Renal cortex interstitium (tissue), 15 donors: ENCODE data around the gene MOCS3. TPM values are rescaled to one million over a fixed set of nuclear protein-coding genes. Genes with fewer than 3 reads are reported as not detected.

Experiments
- DNase-seq, 11 donors: peaks; one replicate each; pipeline ENCODE4 v3.0.0-alpha.2; 2013; ENCODE audit warnings: low read depth in 9 of 11, low spot score in 4 of 11; ENCODE audit errors: extremely low read depth in 1 of 11
- long read RNA-seq, 16 experiments: transcript quantifications; one replicate each; lab custom pipeline, GENCODE V29; 2026
- polyA plus RNA-seq, 3 donors: library from polyadenylated mRNA; unstranded; fragments of 120-200 nt; gene quantifications; one replicate each; pipeline ENCODE4 v1.2.1, GENCODE V29; 2013; ENCODE audit not compliant: insufficient read length in 3 of 3

The MOCS3 gene
- 1 to 10 TPM; 4.8 to 5.6 (median 5.4) TPM for polyA plus RNA-seq
- long read RNA-seq, donor 1, full-length matches to known transcripts, result 14 of 14 reads
- long read RNA-seq, donor 1, partial matches to known transcripts, result 0 of 14 reads
- long read RNA-seq, donor 1, other reads (novel, unspliced or antisense), result 0 of 14 reads
- long read RNA-seq, donor 2, full-length matches to known transcripts, result 7 of 7 reads
- long read RNA-seq, donor 2, partial matches to known transcripts, result 0 of 7 reads
- long read RNA-seq, donor 2, other reads (novel, unspliced or antisense), result 0 of 7 reads
- long read RNA-seq, donor 3, full-length matches to known transcripts, result 26 of 26 reads
- long read RNA-seq, donor 3, partial matches to known transcripts, result 0 of 26 reads
- long read RNA-seq, donor 3, other reads (novel, unspliced or antisense), result 0 of 26 reads
- long read RNA-seq, donor 4, full-length matches to known transcripts, result 16 of 16 reads
- long read RNA-seq, donor 4, partial matches to known transcripts, result 0 of 16 reads
- long read RNA-seq, donor 4, other reads (novel, unspliced or antisense), result 0 of 16 reads
- long read RNA-seq, donor 5, full-length matches to known transcripts, result 26 of 26 reads
- long read RNA-seq, donor 5, partial matches to known transcripts, result 0 of 26 reads
- long read RNA-seq, donor 5, other reads (novel, unspliced or antisense), result 0 of 26 reads
- long read RNA-seq, donor 6, full-length matches to known transcripts, result 17 of 17 reads
- long read RNA-seq, donor 6, partial matches to known transcripts, result 0 of 17 reads
- long read RNA-seq, donor 6, other reads (novel, unspliced or antisense), result 0 of 17 reads
- long read RNA-seq, donor 7, full-length matches to known transcripts, result 18 of 18 reads
- long read RNA-seq, donor 7, partial matches to known transcripts, result 0 of 18 reads
- long read RNA-seq, donor 7, other reads (novel, unspliced or antisense), result 0 of 18 reads
- long read RNA-seq, donor 8, full-length matches to known transcripts, result 32 of 32 reads
- long read RNA-seq, donor 8, partial matches to known transcripts, result 0 of 32 reads
- long read RNA-seq, donor 8, other reads (novel, unspliced or antisense), result 0 of 32 reads
- long read RNA-seq, donor 9, full-length matches to known transcripts, result 14 of 14 reads
- long read RNA-seq, donor 9, partial matches to known transcripts, result 0 of 14 reads
- long read RNA-seq, donor 9, other reads (novel, unspliced or antisense), result 0 of 14 reads
- long read RNA-seq, donor 10, full-length matches to known transcripts, result 29 of 29 reads
- long read RNA-seq, donor 10, partial matches to known transcripts, result 0 of 29 reads
- long read RNA-seq, donor 10, other reads (novel, unspliced or antisense), result 0 of 29 reads
- long read RNA-seq, donor 11, full-length matches to known transcripts, result 13 of 13 reads
- long read RNA-seq, donor 11, partial matches to known transcripts, result 0 of 13 reads
- long read RNA-seq, donor 11, other reads (novel, unspliced or antisense), result 0 of 13 reads
- long read RNA-seq, donor 12, full-length matches to known transcripts, result 10 of 10 reads
- long read RNA-seq, donor 12, partial matches to known transcripts, result 0 of 10 reads
- long read RNA-seq, donor 12, other reads (novel, unspliced or antisense), result 0 of 10 reads
- long read RNA-seq, donor 13, full-length matches to known transcripts, result 27 of 27 reads
- long read RNA-seq, donor 13, partial matches to known transcripts, result 0 of 27 reads
- long read RNA-seq, donor 13, other reads (novel, unspliced or antisense), result 0 of 27 reads
- long read RNA-seq, donor 14, full-length matches to known transcripts, result 22 of 22 reads
- long read RNA-seq, donor 14, partial matches to known transcripts, result 0 of 22 reads
- long read RNA-seq, donor 14, other reads (novel, unspliced or antisense), result 0 of 22 reads
- long read RNA-seq, donor 15, full-length matches to known transcripts, result 13 of 13 reads
- long read RNA-seq, donor 15, partial matches to known transcripts, result 0 of 13 reads
- long read RNA-seq, donor 15, other reads (novel, unspliced or antisense), result 0 of 13 reads
- long read RNA-seq, donor 16, full-length matches to known transcripts, result 37 of 37 reads
- long read RNA-seq, donor 16, partial matches to known transcripts, result 0 of 37 reads
- long read RNA-seq, donor 16, other reads (novel, unspliced or antisense), result 0 of 37 reads

- peak in 10 of 11 donors; percentile 80 to 95 (median 88) for DNase-seq
These were observed at the start of gene MOCS3 for GRCh38 chr20:50958615-50959542. Gene MOCS3, plus strand, starts transcription at chr20:50958818. Its CDS starts 25 bp downstream, at chr20:50958843.

- DNase-seq, result no peak
These were observed 49.2 kb upstream of the MOCS3 start for GRCh38 chr20:50909413-50909812.

GRCh38 chr20:50911030-50911429 lies 47.6 kb upstream of the MOCS3 start:
- DNase-seq, result no peak

GRCh38 chr20:50911716-50912115 lies 46.9 kb upstream of the MOCS3 start:
- no peak for DNase-seq

- DNase-seq, result no peak
These were observed 44.8 kb upstream of the MOCS3 start for GRCh38 chr20:50913690-50914375.

- no peak for DNase-seq
These were observed 43.2 kb upstream of the MOCS3 start for GRCh38 chr20:50915424-50915823.

- no peak for DNase-seq
These were observed 42.4 kb upstream of the MOCS3 start for GRCh38 chr20:50916257-50916656.

GRCh38 chr20:50916934-50917333 lies 41.7 kb upstream of the MOCS3 start:
- DNase-seq, result no peak

- DNase-seq, result no peak
These were observed 40.2 kb upstream of the MOCS3 start for GRCh38 chr20:50918403-50918802.

GRCh38 chr20:50919567-50919966 lies 39.1 kb upstream of the MOCS3 start:
- no peak for DNase-seq

GRCh38 chr20:50920997-50921396 lies 37.6 kb upstream of the MOCS3 start:
- no peak for DNase-seq

- DNase-seq, result no peak
These were observed 36.7 kb upstream of the MOCS3 start for GRCh38 chr20:50921803-50922501.

- DNase-seq, result no peak
These were observed 34.2 kb upstream of the MOCS3 start for GRCh38 chr20:50924261-50924920.

GRCh38 chr20:50926530-50926929 lies 32.1 kb upstream of the MOCS3 start:
- no peak for DNase-seq

- DNase-seq, result no peak
These were observed 30.1 kb upstream of the MOCS3 start for GRCh38 chr20:50928469-50928868.
